H1 (cell line): ENCODE measurements around the gene ASCC3.

Experiments used
- CBX5 ChIP-seq: fragments of 300-800, 300-1000 bp; sonication (generic); IDR thresholded peaks from 2 replicates; pipeline ENCODE4 v1.7.1; 2016; ENCODE audit warnings: antibody characterized with exemption, low read length, low read depth
- EGR1 ChIP-seq: IDR thresholded peaks from 2 replicates; pipeline ENCODE4 v1.6.1; 2011; ENCODE audit warnings: low read depth, low read length, borderline replicate concordance
- EP300 ChIP-seq, 2 experiments: IDR thresholded peaks; 1 replicate in 1 of 2; 2 replicates in 1 of 2; pipeline ENCODE4 v1.6.1; 2011 to 2012; ENCODE audit warnings: low read depth in 2 of 2, low read length in 2 of 2, mild to moderate bottlenecking in 2 of 2, borderline replicate concordance in 1 of 2, inconsistent platforms in 1 of 2, moderate library complexity in 1 of 2
- EZH2 ChIP-seq: fragments of 200-600 bp; sonication (generic); IDR thresholded peaks from 2 replicates; pipeline ENCODE4 v1.7.1; 2012; ENCODE audit warnings: low read depth, mild to moderate bottlenecking, moderate library complexity, low read length, inconsistent platforms; ENCODE audit not compliant: severe bottlenecking
- FOSL1 ChIP-seq: IDR thresholded peaks from 2 replicates; pipeline ENCODE4 v1.6.1; 2011; ENCODE audit warnings: mild to moderate bottlenecking, low read depth, low read length, moderate library complexity; ENCODE audit not compliant: insufficient read depth
- JUN ChIP-seq: IDR thresholded peaks from 2 replicates; pipeline ENCODE4 v1.6.1; 2011; ENCODE audit warnings: low read depth, mild to moderate bottlenecking, improper control_type of control experiment, low read length
- JUND ChIP-seq: IDR thresholded peaks from 2 replicates; pipeline ENCODE4 v1.6.1; 2011; ENCODE audit warnings: mild to moderate bottlenecking, improper control_type of control experiment, low read length
- POLR2A ChIP-seq, 2 experiments: IDR thresholded peaks; 1 replicate in 1 of 2; 2 replicates in 1 of 2; pipeline ENCODE4 v1.6.1; 2011; ENCODE audit warnings: low read depth in 2 of 2, low read length in 2 of 2, mild to moderate bottlenecking in 2 of 2; ENCODE audit errors: control extremely low read depth in 1 of 2
- SP4 ChIP-seq: IDR thresholded peaks from 2 replicates; pipeline ENCODE4 v1.6.1; 2012; ENCODE audit warnings: low read length, inconsistent platforms
- TAF1 ChIP-seq: IDR thresholded peaks from 2 replicates; pipeline ENCODE4 v1.6.1; 2011; ENCODE audit warnings: mild to moderate bottlenecking, low read depth, low read length
- YY1 ChIP-seq: IDR thresholded peaks from 2 replicates; pipeline ENCODE4 v1.6.1; 2011; ENCODE audit warnings: low read depth, mild to moderate bottlenecking, low read length
- ZNF274 ChIP-seq: IDR thresholded peaks from 2 replicates; pipeline ENCODE4 v1.7.0; 2012; ENCODE audit warnings: low read length, borderline replicate concordance; ENCODE audit errors: extremely low read depth
- TF ChIP-seq, protein P1 (sequence below), 3 experiments: IDR thresholded peaks; 1 replicate in 2 of 3; 2 replicates in 1 of 3; pipeline versions ENCODE4 v1.5.1 to v1.6.1; 2011; ENCODE audit warnings: low read length in 3 of 3, mild to moderate bottlenecking in 3 of 3, inconsistent platforms in 2 of 3, low read depth in 1 of 3, moderate library complexity in 1 of 3; ENCODE audit not compliant: insufficient read depth in 1 of 3; ENCODE audit errors: control extremely low read depth in 1 of 3

DNA sequence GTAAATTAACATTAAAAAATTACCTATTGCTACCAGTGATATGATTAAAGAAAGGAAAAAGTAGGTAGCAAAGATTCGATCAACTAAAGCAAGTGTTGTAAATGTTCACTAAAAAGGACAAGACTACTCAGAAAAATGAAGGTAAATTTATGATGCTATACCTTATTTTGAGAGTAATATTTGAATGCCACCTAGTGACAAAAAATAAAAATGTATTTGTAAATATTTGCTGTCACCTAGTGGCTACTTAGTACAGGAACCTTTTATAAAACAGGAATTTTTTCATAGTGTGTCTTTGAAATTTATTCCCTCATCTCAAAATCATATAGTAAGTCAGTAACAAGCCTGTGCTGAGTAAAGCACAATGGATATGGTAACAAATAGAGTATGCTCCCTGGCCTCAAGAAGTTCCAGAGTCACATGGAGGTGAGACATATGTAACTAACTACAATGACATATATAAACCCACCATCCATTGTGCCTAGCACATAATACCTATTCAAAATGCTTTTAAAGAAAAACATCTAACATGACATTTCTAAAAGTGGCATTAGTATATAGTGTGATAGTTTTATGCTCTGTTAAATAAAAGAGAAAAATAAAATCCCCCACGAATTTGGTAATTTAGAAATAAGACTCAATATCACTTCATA lies 223.3 kb downstream of the ASCC3 start:
- TF ChIP-seq YY1 (no peak), SP4 (no peak), JUN (no peak), CBX5 (no peak), EZH2 (no peak), POLR2A (IDR thresholded peaks at IDR 0.05; ENCODE audit: control extremely low read depth in 1 of 2, low read depth in 2 of 2, low read length in 2 of 2) (no peak), EGR1 (no peak), FOSL1 (no peak), ZNF274 (no peak), EP300 (IDR thresholded peaks at IDR 0.05; ENCODE audit: borderline replicate concordance in 1 of 2, low read depth in 2 of 2, low read length in 2 of 2) (no peak), TAF1 (no peak), JUND (no peak)
- TF ChIP-seq, protein P1, sequence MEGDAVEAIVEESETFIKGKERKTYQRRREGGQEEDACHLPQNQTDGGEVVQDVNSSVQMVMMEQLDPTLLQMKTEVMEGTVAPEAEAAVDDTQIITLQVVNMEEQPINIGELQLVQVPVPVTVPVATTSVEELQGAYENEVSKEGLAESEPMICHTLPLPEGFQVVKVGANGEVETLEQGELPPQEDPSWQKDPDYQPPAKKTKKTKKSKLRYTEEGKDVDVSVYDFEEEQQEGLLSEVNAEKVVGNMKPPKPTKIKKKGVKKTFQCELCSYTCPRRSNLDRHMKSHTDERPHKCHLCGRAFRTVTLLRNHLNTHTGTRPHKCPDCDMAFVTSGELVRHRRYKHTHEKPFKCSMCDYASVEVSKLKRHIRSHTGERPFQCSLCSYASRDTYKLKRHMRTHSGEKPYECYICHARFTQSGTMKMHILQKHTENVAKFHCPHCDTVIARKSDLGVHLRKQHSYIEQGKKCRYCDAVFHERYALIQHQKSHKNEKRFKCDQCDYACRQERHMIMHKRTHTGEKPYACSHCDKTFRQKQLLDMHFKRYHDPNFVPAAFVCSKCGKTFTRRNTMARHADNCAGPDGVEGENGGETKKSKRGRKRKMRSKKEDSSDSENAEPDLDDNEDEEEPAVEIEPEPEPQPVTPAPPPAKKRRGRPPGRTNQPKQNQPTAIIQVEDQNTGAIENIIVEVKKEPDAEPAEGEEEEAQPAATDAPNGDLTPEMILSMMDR (IDR thresholded peaks at IDR 0.05; ENCODE audit: control extremely low read depth in 1 of 3, insufficient read depth in 1 of 3, low read depth in 1 of 3, low read length in 3 of 3): peak in 2 of 3 experiments; percentile 7 to 42; a peak in 2 of 4 replicates
